GM13976 (cell line): ENCODE results near the gene ARHGAP45.

ENCODE experiments used
- DNase-seq: peaks from one replicate; pipeline ENCODE4 v3.0.0; 2012; ENCODE audit warnings: low spot score
- in situ Hi-C: fragments of 300-500 bp; cut with MboI; formaldehyde crosslinking; loops from one replicate; pipeline ENCODE4 v1.12.0; 2022; ENCODE audit warnings: low sequenced_read_pairs, mixed read lengths, inconsistent platforms; ENCODE audit not compliant: unreplicated experiment
- TF ChIP-seq, protein P1 (sequence below): IDR thresholded peaks from 2 replicates; pipeline ENCODE4 v1.5.1; 2012; ENCODE audit warnings: borderline replicate concordance, mild to moderate bottlenecking; ENCODE audit not compliant: insufficient read depth; ENCODE audit errors: extremely low read depth, missing control alignments, control extremely low read depth

Gene ARHGAP45

DNA sequence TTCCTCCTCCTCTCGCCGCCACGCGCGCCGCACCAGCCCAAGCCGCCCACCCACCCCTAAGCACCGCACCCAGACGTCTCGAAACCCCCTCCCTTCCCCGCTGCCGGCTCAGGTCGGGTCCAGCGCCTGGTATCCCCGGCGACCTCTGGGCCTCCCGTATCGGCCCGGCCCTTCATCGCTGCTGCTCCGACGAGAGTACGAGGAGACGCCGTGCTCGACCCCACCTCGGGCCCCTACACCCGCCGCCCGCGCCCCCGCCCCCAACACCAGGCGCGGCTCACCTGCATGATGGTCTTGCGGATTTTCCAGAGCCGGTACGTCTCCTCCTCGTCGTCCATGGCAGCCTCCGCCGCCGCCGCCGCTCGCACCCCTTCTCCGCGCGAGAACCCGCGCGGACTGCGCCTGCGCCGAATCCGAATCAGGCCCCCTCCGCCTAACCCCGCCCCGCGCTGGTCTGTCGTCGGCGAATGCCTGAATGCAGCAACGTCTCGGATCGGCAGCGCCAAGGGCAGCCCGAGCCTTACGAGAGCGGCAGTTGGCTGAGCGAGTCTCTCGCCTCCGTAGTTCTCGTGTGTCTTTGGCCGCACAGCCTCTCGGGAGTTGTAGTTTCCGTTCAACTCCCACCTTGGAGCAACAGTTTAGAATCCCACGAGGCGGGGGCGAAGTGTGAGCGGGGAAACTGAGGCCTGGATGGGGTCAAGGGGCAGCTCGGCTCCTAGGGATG is 28.2 kb downstream of the ARHGAP45 start, which contains the start of gene POLR2E:
Gene POLR2E, minus strand, starts transcription at position 398 of the 724 bp plus-strand sequence. Its CDS starts 60 bp downstream, at position 338.
- TF ChIP-seq, protein P1, sequence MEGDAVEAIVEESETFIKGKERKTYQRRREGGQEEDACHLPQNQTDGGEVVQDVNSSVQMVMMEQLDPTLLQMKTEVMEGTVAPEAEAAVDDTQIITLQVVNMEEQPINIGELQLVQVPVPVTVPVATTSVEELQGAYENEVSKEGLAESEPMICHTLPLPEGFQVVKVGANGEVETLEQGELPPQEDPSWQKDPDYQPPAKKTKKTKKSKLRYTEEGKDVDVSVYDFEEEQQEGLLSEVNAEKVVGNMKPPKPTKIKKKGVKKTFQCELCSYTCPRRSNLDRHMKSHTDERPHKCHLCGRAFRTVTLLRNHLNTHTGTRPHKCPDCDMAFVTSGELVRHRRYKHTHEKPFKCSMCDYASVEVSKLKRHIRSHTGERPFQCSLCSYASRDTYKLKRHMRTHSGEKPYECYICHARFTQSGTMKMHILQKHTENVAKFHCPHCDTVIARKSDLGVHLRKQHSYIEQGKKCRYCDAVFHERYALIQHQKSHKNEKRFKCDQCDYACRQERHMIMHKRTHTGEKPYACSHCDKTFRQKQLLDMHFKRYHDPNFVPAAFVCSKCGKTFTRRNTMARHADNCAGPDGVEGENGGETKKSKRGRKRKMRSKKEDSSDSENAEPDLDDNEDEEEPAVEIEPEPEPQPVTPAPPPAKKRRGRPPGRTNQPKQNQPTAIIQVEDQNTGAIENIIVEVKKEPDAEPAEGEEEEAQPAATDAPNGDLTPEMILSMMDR: no peak
- in situ Hi-C loops: no loop called here
- peak; percentile 97 for DNase-seq

DNA sequence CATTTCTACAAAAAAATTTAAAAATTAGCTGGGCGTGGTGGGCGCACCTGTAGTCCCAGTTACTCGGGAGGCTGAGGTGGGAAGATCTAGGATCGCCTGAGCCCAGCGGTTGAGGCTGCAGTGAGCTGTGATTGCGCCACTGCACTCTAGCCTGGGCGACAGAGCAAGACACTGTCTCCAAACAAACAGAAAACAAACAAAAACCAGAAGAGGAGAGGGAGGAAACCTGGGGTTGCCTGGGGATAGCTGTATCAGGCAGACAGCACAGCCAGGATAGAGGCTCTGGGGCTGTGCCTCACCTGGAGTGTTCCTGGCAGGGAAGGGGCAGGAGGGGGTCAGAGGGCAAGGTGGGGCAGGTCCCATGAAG is 30.8 kb downstream of the ARHGAP45 start:
- DNase-seq: no peak

DNA sequence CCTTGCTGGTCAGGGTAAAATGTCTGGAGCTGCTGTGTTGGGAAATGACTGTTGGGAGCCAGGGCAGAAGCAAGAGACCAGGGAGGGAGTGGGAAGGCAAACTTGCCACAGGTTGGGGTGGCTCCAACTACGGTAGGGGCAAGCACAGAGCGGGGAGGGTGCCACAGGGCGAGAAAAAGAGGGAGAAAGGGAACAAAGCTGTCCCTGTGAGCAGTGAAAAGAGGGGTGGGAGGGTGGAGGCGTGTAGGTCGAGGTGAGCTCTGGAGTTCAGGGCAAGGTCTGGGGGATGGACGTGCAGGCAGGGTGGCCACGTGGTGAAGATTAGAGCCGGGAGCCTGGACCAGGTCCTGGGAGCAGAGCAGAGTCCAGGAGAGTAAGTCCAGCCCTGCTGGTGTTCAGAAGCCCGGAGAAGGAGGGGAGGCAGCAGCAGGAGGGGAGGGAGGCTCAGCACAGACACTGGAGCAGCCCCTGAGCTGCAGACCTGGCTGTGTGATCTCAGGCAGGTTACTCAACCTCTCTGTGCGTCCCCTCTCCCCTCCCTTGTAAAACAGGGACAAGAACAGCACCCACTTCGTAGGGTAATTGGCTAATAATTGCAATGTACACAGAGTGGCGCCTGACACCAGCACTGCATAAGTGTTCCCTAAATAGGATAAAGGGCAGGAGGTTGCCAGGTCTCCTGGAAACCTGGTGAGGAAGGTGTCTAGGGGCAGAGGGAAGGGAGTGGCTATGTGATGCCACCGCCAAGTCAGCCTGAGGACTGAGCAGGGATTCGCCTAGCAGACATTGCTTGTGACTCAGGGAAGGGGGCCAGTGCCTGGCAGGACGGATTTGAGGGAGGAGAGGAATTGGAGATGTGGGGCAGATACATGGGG is 31.4 kb downstream of the ARHGAP45 start:
- TF ChIP-seq, protein P1: no peak
- DNase-seq: no peak
- in situ Hi-C loops: no loop called here

More for the DNA sequence above, 30.8 kb downstream of the ARHGAP45 start:
- in situ Hi-C loops: no loop called here
- TF ChIP-seq, protein P1: no peak

DNA sequence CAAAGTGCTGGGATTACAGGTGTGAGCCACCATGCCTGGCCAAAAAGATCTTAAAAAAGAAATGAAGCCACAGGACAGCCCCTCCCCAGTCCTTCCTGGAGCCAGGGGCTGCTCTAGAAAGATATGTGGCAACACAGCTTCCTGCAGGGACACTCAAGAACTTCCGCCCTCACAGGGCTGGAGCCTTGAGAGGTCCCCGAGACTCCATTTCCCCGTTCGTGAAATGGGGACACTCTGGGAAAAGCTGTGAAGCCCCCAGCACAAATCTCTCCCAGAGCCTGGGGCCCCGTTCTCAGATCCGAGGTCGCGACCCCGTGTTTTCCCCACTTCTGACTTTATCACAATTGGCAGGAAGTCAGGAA is 34.4 kb downstream of the ARHGAP45 start:
- TF ChIP-seq, protein P1: no peak
- no peak for DNase-seq
- in situ Hi-C loops: no loop called here

DNA sequence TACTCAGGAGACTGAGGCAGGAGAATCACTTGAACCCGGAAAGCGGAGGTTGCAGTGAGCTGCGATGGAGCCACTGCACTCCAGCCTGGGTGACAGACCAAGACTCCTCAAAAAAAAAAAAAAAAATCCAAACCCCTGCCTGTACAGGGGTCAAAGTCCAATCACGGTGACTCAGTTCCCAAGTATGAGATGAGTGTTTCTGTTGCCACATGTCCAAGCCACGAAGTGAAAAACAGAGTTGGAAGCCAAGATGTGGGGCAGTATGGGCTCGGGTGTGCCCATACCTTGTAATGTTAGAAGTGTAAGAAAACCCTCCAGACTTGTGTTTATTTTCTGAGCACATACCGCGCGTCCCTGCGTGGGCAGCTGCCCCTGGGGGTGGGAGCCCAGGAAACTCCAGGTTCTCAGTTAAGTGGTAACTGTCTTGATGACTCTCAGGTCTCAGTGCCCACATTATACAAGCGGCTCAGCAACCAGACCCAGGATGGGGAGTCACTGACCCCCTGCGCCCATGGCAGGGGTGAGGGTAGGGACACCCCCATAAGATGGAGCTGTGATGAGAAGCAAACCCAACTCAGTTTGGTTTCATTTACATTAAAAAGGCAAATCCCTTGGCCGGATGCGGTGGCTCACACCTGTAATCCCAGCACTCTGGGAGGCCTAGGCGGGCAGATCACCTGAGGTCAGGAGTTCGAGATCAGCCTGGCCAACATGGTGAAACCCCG is 35.6 kb downstream of the ARHGAP45 start:
- DNase-seq: no peak
- TF ChIP-seq, protein P1: no peak

DNA sequence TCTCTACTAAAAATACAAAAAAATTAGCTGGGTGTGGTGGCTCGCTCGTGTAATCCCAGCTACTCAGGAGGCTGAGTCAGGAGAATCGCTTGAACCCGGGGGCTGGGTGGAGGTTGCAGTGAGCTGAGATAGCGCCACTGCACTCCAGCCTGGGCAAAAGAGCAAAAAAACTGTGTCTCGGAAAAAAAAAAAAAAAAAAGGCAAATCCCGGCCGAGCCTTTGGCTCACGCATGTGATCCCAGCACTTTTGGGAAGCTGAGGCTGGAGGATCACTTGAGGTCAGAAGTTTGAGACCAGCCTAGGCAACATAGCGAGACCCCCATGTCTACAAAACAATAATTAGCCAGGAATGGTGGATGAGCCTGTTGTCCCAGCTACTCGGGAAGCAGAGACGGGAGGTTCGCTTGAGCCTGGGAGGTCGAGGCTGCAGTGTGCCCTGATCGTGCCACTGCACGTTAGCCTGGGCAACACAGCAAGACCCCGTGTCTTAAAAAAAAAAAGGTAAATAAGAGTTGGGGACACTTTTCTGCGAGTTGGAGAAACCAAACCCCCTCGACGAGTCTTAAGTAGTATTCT is 36.3 kb downstream of the ARHGAP45 start:
- no peak for DNase-seq
- TF ChIP-seq, protein P1: no peak
- in situ Hi-C loops: no loop called here

More for the DNA sequence above, 35.6 kb downstream of the ARHGAP45 start:
- in situ Hi-C loops: no loop called here
